CD14-positive monocyte (primary cell): ENCODE measurements around the gene SEMA3E. TPM values are rescaled to one million over a fixed set of nuclear protein-coding genes. Genes with fewer than 3 reads are reported as not detected.

Experiments
- DNase-seq, 3 donors: peaks; one replicate each; pipeline ENCODE4 v3.0.0-alpha.2; 2011 to 2022
- H2AFZ ChIP-seq: 2 replicates; pipeline ENCODE4 v1.6.0; 2012; ENCODE audit warnings: mild to moderate bottlenecking, low read depth, low read length, inconsistent platforms; ENCODE audit not compliant: insufficient read depth, poor library complexity, severe bottlenecking
- H3K27ac ChIP-seq, 2 donors: 1 replicate in 1 of 2; 2 replicates in 1 of 2; pipeline ENCODE4 v1.5.1; 2012 to 2013; ENCODE audit warnings: low read length in 2 of 2, control low read depth in 1 of 2, inconsistent platforms in 1 of 2, low read depth in 1 of 2, mild to moderate bottlenecking in 1 of 2
- H3K27me3 ChIP-seq, 2 donors: one replicate each; pipeline versions ENCODE4 v1.6.0 to v1.6.1; 2011 to 2013; ENCODE audit warnings: low read length in 2 of 2; ENCODE audit not compliant: control insufficient read depth in 2 of 2, insufficient read depth in 2 of 2
- H3K36me3 ChIP-seq, 2 donors: replicated peaks in 1 of 2; 1 replicate in 1 of 2; 2 replicates in 1 of 2; pipeline versions ENCODE4 v1.5.1 to v1.6.1; 2012 to 2013; ENCODE audit warnings: low read length in 2 of 2, control low read depth in 1 of 2, inconsistent platforms in 1 of 2, mild to moderate bottlenecking in 1 of 2; ENCODE audit not compliant: insufficient read depth in 2 of 2, control insufficient read depth in 1 of 2
- H3K4me1 ChIP-seq, 2 donors: 1 replicate in 1 of 2; 2 replicates in 1 of 2; pipeline versions ENCODE4 v1.5.1 to v1.6.1; 2012 to 2013; ENCODE audit warnings: low read length in 2 of 2, control low read depth in 1 of 2, inconsistent platforms in 1 of 2, mild to moderate bottlenecking in 1 of 2, moderate library complexity in 1 of 2; ENCODE audit not compliant: insufficient read depth in 2 of 2, control insufficient read depth in 1 of 2
- H3K4me2 ChIP-seq: replicated peaks from 2 replicates; pipeline ENCODE3; 2012; ENCODE audit warnings: low read length, moderate library complexity, mild to moderate bottlenecking; ENCODE audit not compliant: poor library complexity, severe bottlenecking; ENCODE audit errors: extremely low read depth
- H3K4me3 ChIP-seq, 3 experiments: fragments of 200-600 bp in 1 of 3; sonication (generic) in 1 of 3; replicated peaks in 1 of 3; 1 replicate in 2 of 3; 2 replicates in 1 of 3; pipeline ENCODE4 v1.5.1; 2011 to 2013; ENCODE audit warnings: low read length in 3 of 3, mild to moderate bottlenecking in 3 of 3, control low read depth in 2 of 3, low read depth in 2 of 3, inconsistent platforms in 1 of 3, moderate library complexity in 1 of 3
- H3K79me2 ChIP-seq: 2 replicates; pipeline ENCODE4 v1.6.0; 2012; ENCODE audit warnings: mild to moderate bottlenecking, control low read depth, inconsistent platforms, low read length, moderate library complexity; ENCODE audit not compliant: insufficient read depth
- H3K9ac ChIP-seq: 2 replicates; pipeline ENCODE4 v1.6.0; 2017; ENCODE audit warnings: low read length, mild to moderate bottlenecking; ENCODE audit not compliant: insufficient read depth, poor library complexity, severe bottlenecking
- H3K9me3 ChIP-seq, 2 donors: replicated peaks in 1 of 2; 1 replicate in 1 of 2; 2 replicates in 1 of 2; pipeline versions ENCODE4 v1.5.1 to v1.6.1; 2012 to 2013; ENCODE audit warnings: low read length in 2 of 2, control low read depth in 1 of 2; ENCODE audit not compliant: control insufficient read depth in 1 of 2, insufficient read depth in 1 of 2
- H4K20me1 ChIP-seq: 2 replicates; pipeline ENCODE4 v1.6.0; 2012; ENCODE audit warnings: mild to moderate bottlenecking, low read length, control low read depth, moderate library complexity; ENCODE audit not compliant: insufficient read depth
- H3K27ac Mint-ChIP-seq, 7 donors: one replicate each; pipeline ENCODE4 v1.8.0; 2020; ENCODE audit warnings: mild to moderate bottlenecking in 7 of 7, mixed read lengths in 7 of 7, moderate library complexity in 6 of 7, inconsistent platforms in 2 of 7
- H3K27me3 Mint-ChIP-seq, 3 donors: one replicate each; pipeline ENCODE4 v1.8.0; 2021 to 2022; ENCODE audit warnings: low read depth in 3 of 3, mild to moderate bottlenecking in 3 of 3, mixed read lengths in 3 of 3, moderate library complexity in 3 of 3, inconsistent platforms in 1 of 3
- H3K36me3 Mint-ChIP-seq, 2 donors: one replicate each; pipeline ENCODE4 v1.8.0; 2020; ENCODE audit warnings: mixed read lengths in 2 of 2, inconsistent platforms in 1 of 2, mild to moderate bottlenecking in 1 of 2
- H3K4me1 Mint-ChIP-seq: one replicate; pipeline ENCODE4 v1.8.0; 2020; ENCODE audit warnings: mild to moderate bottlenecking, mixed read lengths
- H3K4me3 Mint-ChIP-seq, 2 donors: one replicate each; pipeline ENCODE4 v1.8.0; 2020; ENCODE audit warnings: mild to moderate bottlenecking in 2 of 2, mixed read lengths in 2 of 2, moderate library complexity in 1 of 2
- H3K9me3 Mint-ChIP-seq, 7 donors: one replicate each; pipeline ENCODE4 v1.8.0; 2020 to 2022; ENCODE audit warnings: mixed read lengths in 7 of 7, mild to moderate bottlenecking in 6 of 7, moderate library complexity in 6 of 7, inconsistent platforms in 2 of 7
- WGBS: methylation state at CpG from one replicate; pipeline ENCODE4 v1.1.5; 2013; ENCODE audit warnings: missing lambda C conversion rate; ENCODE audit not compliant: insufficient coverage; 5-methylcytosine and 5-hydroxymethylcytosine counted together
- intact Hi-C, 2 donors: fragments of 100-400 bp; cut with micrococcal nuclease; formaldehyde crosslinking; loops; one replicate each; pipeline versions ENCODE4 v1.15.0 to v1.15.1; 2023
- polyA plus RNA-seq, 3 donors: library from polyadenylated mRNA; depleted of rRNA in 1 of 3; unstranded in 2 of 3; stranded (reverse) in 1 of 3; fragments of 300-500 nt in 2 of 3; fragments of >200 nt in 1 of 3; fragmentation: Illumina TruSeq in 2 of 3; gene quantifications; 1 replicate in 2 of 3; 2 replicates in 1 of 3; pipeline ENCODE4 v1.2.3, GENCODE V29; 2012 to 2021
- TF ChIP-seq, protein P1 (sequence below): fragments of 200-600 bp; IDR thresholded peaks from one replicate; pipeline ENCODE4 v1.8.0; 2022; ENCODE audit warnings: antibody characterized with exemption, mild to moderate bottlenecking

Gene SEMA3E
- polyA plus RNA-seq, 3 donors, result not detected

- H3K4me1 Mint-ChIP-seq, result no peaks in the 10 kb centered on the region
- H2AFZ ChIP-seq, result no peak overlapping the region
- H3K9ac ChIP-seq, result no peak overlapping the region
- no peaks in the 10 kb centered on the region for H3K79me2 ChIP-seq
- H3K36me3 Mint-ChIP-seq, result no peaks in the 10 kb centered on the region
- H3K4me3 Mint-ChIP-seq, result no peak overlapping the region
- WGBS, result no CpG with 5 or more reads among the region's 3 CpGs
- H3K27ac ChIP-seq, result no peak overlapping the region
- H3K4me3 ChIP-seq, result no peak overlapping the region
- intact Hi-C loops, result no loop called here
- H4K20me1 ChIP-seq, result no peaks in the 10 kb centered on the region
- peaks cover 0 to 6% (median 0%) of the 10 kb centered on the region in 7 donors for H3K9me3 Mint-ChIP-seq
- H3K27me3 ChIP-seq, result no peaks in the 10 kb centered on the region
- no peaks in the 10 kb centered on the region for H3K4me1 ChIP-seq
- H3K9me3 ChIP-seq, result peaks cover 0 to 2% of the 10 kb centered on the region in 2 donors
- no peak overlapping the region for H3K27ac Mint-ChIP-seq
- peaks cover 0 to 1% (median 0%) of the 10 kb centered on the region in 3 donors for H3K27me3 Mint-ChIP-seq
- no peak overlapping the region for H3K4me2 ChIP-seq
- TF ChIP-seq, protein P1, sequence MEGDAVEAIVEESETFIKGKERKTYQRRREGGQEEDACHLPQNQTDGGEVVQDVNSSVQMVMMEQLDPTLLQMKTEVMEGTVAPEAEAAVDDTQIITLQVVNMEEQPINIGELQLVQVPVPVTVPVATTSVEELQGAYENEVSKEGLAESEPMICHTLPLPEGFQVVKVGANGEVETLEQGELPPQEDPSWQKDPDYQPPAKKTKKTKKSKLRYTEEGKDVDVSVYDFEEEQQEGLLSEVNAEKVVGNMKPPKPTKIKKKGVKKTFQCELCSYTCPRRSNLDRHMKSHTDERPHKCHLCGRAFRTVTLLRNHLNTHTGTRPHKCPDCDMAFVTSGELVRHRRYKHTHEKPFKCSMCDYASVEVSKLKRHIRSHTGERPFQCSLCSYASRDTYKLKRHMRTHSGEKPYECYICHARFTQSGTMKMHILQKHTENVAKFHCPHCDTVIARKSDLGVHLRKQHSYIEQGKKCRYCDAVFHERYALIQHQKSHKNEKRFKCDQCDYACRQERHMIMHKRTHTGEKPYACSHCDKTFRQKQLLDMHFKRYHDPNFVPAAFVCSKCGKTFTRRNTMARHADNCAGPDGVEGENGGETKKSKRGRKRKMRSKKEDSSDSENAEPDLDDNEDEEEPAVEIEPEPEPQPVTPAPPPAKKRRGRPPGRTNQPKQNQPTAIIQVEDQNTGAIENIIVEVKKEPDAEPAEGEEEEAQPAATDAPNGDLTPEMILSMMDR, result no peak
- DNase-seq, result no peak
- no peaks in the 10 kb centered on the region for H3K36me3 ChIP-seq
Measured at GRCh38 chr7:83608716-83609115, 40.2 kb downstream of the SEMA3E start.

GRCh38 chr7:83603649-83604048 is 45.3 kb downstream of the SEMA3E start:
- Mint-ChIP-seq H3K4me3 (no peak overlapping the region), H3K4me1 (no peaks in the 10 kb centered on the region), H3K36me3 (no peaks in the 10 kb centered on the region), H3K27me3 (no peaks in the 10 kb centered on the region), H3K27ac (no peak overlapping the region), H3K9me3 (peaks cover 0 to 7% (median 0%) of the 10 kb centered on the region in 7 donors)
- H3K4me3 ChIP-seq, result no peak overlapping the region
- no peak overlapping the region for H3K9ac ChIP-seq
- intact Hi-C loops, result no loop called here
- no peaks in the 10 kb centered on the region for H3K4me1 ChIP-seq
- no peaks in the 10 kb centered on the region for H3K27me3 ChIP-seq
- H3K9me3 ChIP-seq, result peaks cover 0 to 6% of the 10 kb centered on the region in 2 donors
- H2AFZ ChIP-seq, result no peak overlapping the region
- H3K79me2 ChIP-seq, result no peaks in the 10 kb centered on the region
- no peaks in the 10 kb centered on the region for H4K20me1 ChIP-seq
- no peak overlapping the region for H3K27ac ChIP-seq
- TF ChIP-seq, protein P1, result no peak
- WGBS, result no CpG with 5 or more reads among the region's 1 CpG
- no peak for DNase-seq
- H3K36me3 ChIP-seq, result no peaks in the 10 kb centered on the region
- H3K4me2 ChIP-seq, result no peak overlapping the region
